Measurements from ENCODE around the gene LSM14B.
"Not testable (repeated sequence)": the region's sequence is repeated elsewhere in the genome, so short reads cannot be mapped to it uniquely, and the experiment has no call there.

The LSM14B gene

GRCh38 chr20:62121776-62122653 lies at the start of gene LSM14B:
TSS of gene LSM14B (plus strand) at chr20:62122475. CDS start at chr20:62122667, 192 bp downstream.
- peak; percentile 78 for DNase-seq

- no peak for DNase-seq
Measured at GRCh38 chr20:62073323-62073722, 49.0 kb upstream of the LSM14B start.

GRCh38 chr20:62079166-62079565 lies 43.1 kb upstream of the LSM14B start:
- no peak for DNase-seq

- no peak for DNase-seq
Measured at GRCh38 chr20:62080249-62080990, 41.9 kb upstream of the LSM14B start.

- DNase-seq, result no peak
Measured at GRCh38 chr20:62083312-62083711, 39.0 kb upstream of the LSM14B start.

GRCh38 chr20:62084224-62084623 lies 38.1 kb upstream of the LSM14B start:
- DNase-seq, result not testable (repeated sequence)

- DNase-seq, result no peak
Measured at GRCh38 chr20:62085206-62085605, 37.1 kb upstream of the LSM14B start.

GRCh38 chr20:62087227-62087626 lies 35.0 kb upstream of the LSM14B start:
- no peak for DNase-seq

GRCh38 chr20:62087632-62088031 lies 34.6 kb upstream of the LSM14B start:
- no peak for DNase-seq

- peak; percentile 29 for DNase-seq
Measured at GRCh38 chr20:62088258-62089127, 33.8 kb upstream of the LSM14B start.

- no peak for DNase-seq
Measured at GRCh38 chr20:62089393-62089792, 32.9 kb upstream of the LSM14B start.

- no peak for DNase-seq
Measured at GRCh38 chr20:62096421-62097380, 25.6 kb upstream of the LSM14B start.

GRCh38 chr20:62097881-62098407 lies 24.3 kb upstream of the LSM14B start:
- no peak for DNase-seq

- DNase-seq, result no peak
Measured at GRCh38 chr20:62101078-62101477, 21.2 kb upstream of the LSM14B start.

- no peak for DNase-seq
Measured at GRCh38 chr20:62103508-62104233, 18.6 kb upstream of the LSM14B start.

- DNase-seq, result no peak
Measured at GRCh38 chr20:62104234-62104789, 18.0 kb upstream of the LSM14B start.

- DNase-seq, result no peak
Measured at GRCh38 chr20:62104791-62105345, 17.4 kb upstream of the LSM14B start.

- DNase-seq, result no peak
Measured at GRCh38 chr20:62105592-62105991, 16.7 kb upstream of the LSM14B start.

- no peak for DNase-seq
Measured at GRCh38 chr20:62111148-62111547, 11.1 kb upstream of the LSM14B start.

GRCh38 chr20:62112368-62112767 lies 9.9 kb upstream of the LSM14B start:
- no peak for DNase-seq
